NCI-H2227 treated with DMSO at 0.1 percent for 48 hours (cell line): Measurements from ENCODE around the gene MTMR2.
A peak's percentile ranks its signal among the peaks of the same experiment; 100 is the strongest.

Source experiments
- DNase-seq: peaks from one replicate; lab custom pipeline; 2025; lab: John Stamatoyannopoulos, UW

Gene MTMR2

GRCh38 chr11:95918056-95918455, 5.9 kb downstream of the MTMR2 start:
- no peak for DNase-seq

- peak; percentile 25 for DNase-seq
These were observed 6.5 kb downstream of the MTMR2 start for GRCh38 chr11:95917193-95918036.

GRCh38 chr11:95916049-95916448, 7.9 kb downstream of the MTMR2 start:
- DNase-seq: no peak

GRCh38 chr11:95915051-95915450, 8.9 kb downstream of the MTMR2 start:
- no peak for DNase-seq

- DNase-seq: no peak
These were observed 9.9 kb downstream of the MTMR2 start for GRCh38 chr11:95913830-95914615.

- no peak for DNase-seq
These were observed 10.9 kb downstream of the MTMR2 start for GRCh38 chr11:95912902-95913560.

GRCh38 chr11:95911369-95911759, 12.5 kb downstream of the MTMR2 start:
- DNase-seq: no peak

- DNase-seq: no peak
These were observed 13.1 kb downstream of the MTMR2 start for GRCh38 chr11:95910638-95911368.

- no peak for DNase-seq
These were observed 15.1 kb downstream of the MTMR2 start for GRCh38 chr11:95908826-95909225.

GRCh38 chr11:95907476-95907875, 16.4 kb downstream of the MTMR2 start:
- DNase-seq: no peak

- no peak for DNase-seq
These were observed 19.8 kb downstream of the MTMR2 start for GRCh38 chr11:95904009-95904650.

- DNase-seq: no peak
These were observed 25.1 kb downstream of the MTMR2 start for GRCh38 chr11:95898782-95899181.

- no peak for DNase-seq
These were observed 26.2 kb downstream of the MTMR2 start for GRCh38 chr11:95897731-95898130.

- DNase-seq: no peak
These were observed 28.1 kb downstream of the MTMR2 start for GRCh38 chr11:95895815-95896214.

- no peak for DNase-seq
These were observed 30.9 kb downstream of the MTMR2 start for GRCh38 chr11:95892892-95893570.

- DNase-seq: no peak
These were observed 31.4 kb downstream of the MTMR2 start for GRCh38 chr11:95892492-95892891.

- DNase-seq: no peak
These were observed 32.3 kb downstream of the MTMR2 start for GRCh38 chr11:95891423-95892170.

- DNase-seq: no peak
These were observed 35.1 kb downstream of the MTMR2 start for GRCh38 chr11:95888852-95889251.

- no peak for DNase-seq
These were observed 35.5 kb downstream of the MTMR2 start for GRCh38 chr11:95888439-95888838.

GRCh38 chr11:95886462-95886861, 37.4 kb downstream of the MTMR2 start:
- no peak for DNase-seq
